PC-3 (cell line): ENCODE results near the gene RPL19. TPM values are rescaled to one million over a fixed set of nuclear protein-coding genes. Genes with fewer than 3 reads are reported as not detected.
A peak's percentile ranks its signal among the peaks of the same experiment; 100 is the strongest.

Experiments
- ATAC-seq: fragments of 200-7000 bp; cut with Tn5 transposase; 2 replicates; pipeline ENCODE4 v1.9.1; 2020; ENCODE audit warnings: mild to moderate bottlenecking, moderate library complexity
- BruUV-seq: library from RNA; stranded (reverse); fragments of 400-500 nt; replicated peaks from 2 replicates; lab custom pipeline; 2021; lab: Mats Ljungman, UMichigan
- CTCF ChIA-PET: fragments of 300-600 bp; sonication (Branson Sonifier 250); formaldehyde crosslinking; loops from one replicate; lab custom pipeline; 2022; ENCODE audit warnings: antibody characterized with exemption; lab: Charles Lee
- POLR2A ChIA-PET: fragments of 300-600 bp; sonication (Branson Sonifier 250); formaldehyde crosslinking; loops from one replicate; lab custom pipeline; 2022; ENCODE audit warnings: antibody characterized with exemption; ENCODE audit not compliant: unreplicated experiment; lab: Charles Lee
- DNase-seq: peaks from one replicate; pipeline ENCODE4 v3.0.0-alpha.2; 2015
- H2AFZ ChIP-seq: fragments of 300-600 bp; sonication (generic); 2 replicates; pipeline ENCODE4 v1.6.0; 2016; ENCODE audit warnings: antibody characterized with exemption, low read length
- H3F3A ChIP-seq: fragments of 300-600 bp; sonication (generic); one replicate; pipeline ENCODE4 v1.6.0; 2017; ENCODE audit warnings: antibody characterized with exemption, low read length, control low read depth, mild to moderate bottlenecking; ENCODE audit not compliant: unreplicated experiment
- H3K27ac ChIP-seq: fragments of 300-600 bp; sonication (generic); 2 replicates; pipeline ENCODE4 v1.5.1; 2016; ENCODE audit warnings: mild to moderate bottlenecking, low read length
- H3K27me3 ChIP-seq: fragments of 300-600 bp; sonication (generic); 2 replicates; pipeline ENCODE4 v1.6.1; 2016; ENCODE audit warnings: low read length, mixed read lengths
- H3K36me3 ChIP-seq: fragments of 300-600 bp; sonication (generic); 2 replicates; pipeline ENCODE4 v1.6.1; 2016; ENCODE audit warnings: low read depth, mixed run types, low read length, mixed read lengths
- H3K4me1 ChIP-seq: fragments of 300-600 bp; sonication (generic); 2 replicates; pipeline ENCODE4 v1.5.1; 2016; ENCODE audit warnings: low read length; ENCODE audit not compliant: insufficient read depth
- H3K4me2 ChIP-seq: fragments of 300-600 bp; sonication (generic); 2 replicates; pipeline ENCODE4 v1.6.0; 2016; ENCODE audit warnings: low read length
- H3K4me3 ChIP-seq: fragments of 300-600 bp; sonication (generic); 2 replicates; pipeline ENCODE4 v1.5.1; 2016; ENCODE audit warnings: mild to moderate bottlenecking, low read length, mixed read lengths
- H3K79me2 ChIP-seq: fragments of 300-600 bp; sonication (generic); 2 replicates; pipeline ENCODE4 v1.6.1; 2017; ENCODE audit warnings: low read length, mixed read lengths
- H3K9ac ChIP-seq: fragments of 300-600 bp; sonication (generic); 2 replicates; pipeline ENCODE4 v1.6.0; 2016; ENCODE audit warnings: mild to moderate bottlenecking, low read length
- H3K9me2 ChIP-seq: fragments of 300-600 bp; sonication (generic); replicated peaks from 2 replicates; pipeline ENCODE4 v1.6.1; 2016; ENCODE audit warnings: mixed run types, low read length, mixed read lengths
- H3K9me3 ChIP-seq: fragments of 300-600 bp; sonication (generic); 2 replicates; pipeline ENCODE4 v1.6.1; 2016; ENCODE audit warnings: low read length, mixed read lengths
- H4K20me1 ChIP-seq: fragments of 300-600 bp; sonication (generic); 2 replicates; pipeline ENCODE4 v1.6.1; 2016; ENCODE audit warnings: low read length, mixed read lengths
- EZH2 ChIP-seq: fragments of 300-600 bp; sonication (generic); IDR thresholded peaks from one replicate; pipeline ENCODE4 v1.6.1; 2017; ENCODE audit warnings: antibody characterized with exemption, mild to moderate bottlenecking, low read length; ENCODE audit not compliant: unreplicated experiment
- EZH2phosphoT487 ChIP-seq: fragments of 300-600 bp; sonication (generic); IDR thresholded peaks from 2 replicates; pipeline ENCODE4 v1.6.1; 2018; ENCODE audit warnings: mild to moderate bottlenecking, antibody characterized with exemption, low read length, borderline replicate concordance
- intact Hi-C: fragments of 100-400 bp; cut with micrococcal nuclease; formaldehyde crosslinking; loops from 2 replicates; pipeline ENCODE4 v1.9.0; 2023
- total RNA-seq: library from RNA; depleted of rRNA; stranded (reverse); fragments of >200 nt; gene quantifications from 2 replicates; pipeline ENCODE4 v1.2.3, GENCODE V29; 2014
- TF ChIP-seq, protein P1 (sequence below): fragments of 300-600 bp; sonication (generic); conservative IDR thresholded peaks from 2 replicates; pipeline ENCODE4 v1.5.1; 2017; ENCODE audit warnings: antibody characterized with exemption, low read depth, mild to moderate bottlenecking, low read length

Gene RPL19
- total RNA-seq, 1 experiment from 2014 or later = 2,509 TPM

DNA sequence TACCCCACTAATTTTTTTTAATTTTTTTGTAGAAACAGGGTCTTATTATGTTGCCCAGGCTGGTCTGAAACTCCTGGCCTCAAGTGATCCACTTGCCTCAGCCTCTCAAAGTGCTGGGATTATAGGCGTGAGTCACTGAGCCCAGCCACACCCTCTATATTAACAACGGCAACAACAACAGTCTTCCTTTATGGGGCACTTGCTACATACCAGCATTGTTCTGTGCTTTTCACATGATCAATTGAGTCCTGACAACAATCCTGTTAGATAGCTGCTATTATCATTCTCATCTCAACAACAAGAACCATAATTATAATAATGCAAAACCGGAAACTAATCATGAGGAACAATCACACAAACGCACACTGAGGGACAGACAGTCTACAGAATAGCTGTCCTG, 21.5 kb upstream of the RPL19 start:
- Histone ChIP-seq H3K27me3 (no peaks in the 10 kb centered on the region), H3K79me2 (no peaks in the 10 kb centered on the region), H3K9ac (no peak overlapping the region), H3K36me3 (0 out of 2 replicates have a peak, but pooled peaks cover 3% of the 10 kb centered on the region), H4K20me1 (no peaks in the 10 kb centered on the region), H3K9me2 (no peaks in the 10 kb centered on the region), H3K4me3 (no peak overlapping the region), H2AFZ (no peak overlapping the region), H3K27ac (peak overlapping the region; percentile 26; the same call in 1 of the 2 replicates), H3K4me1 (peaks cover 11% of the 10 kb centered on the region; the same call in 1 of the 2 replicates), H3K4me2 (no peak overlapping the region), H3F3A (no peaks in the 10 kb centered on the region), H3K9me3 (no peaks in the 10 kb centered on the region)
- TF ChIP-seq EZH2 (no peak), EZH2phosphoT487 (no peak)
- TF ChIP-seq, protein P1, sequence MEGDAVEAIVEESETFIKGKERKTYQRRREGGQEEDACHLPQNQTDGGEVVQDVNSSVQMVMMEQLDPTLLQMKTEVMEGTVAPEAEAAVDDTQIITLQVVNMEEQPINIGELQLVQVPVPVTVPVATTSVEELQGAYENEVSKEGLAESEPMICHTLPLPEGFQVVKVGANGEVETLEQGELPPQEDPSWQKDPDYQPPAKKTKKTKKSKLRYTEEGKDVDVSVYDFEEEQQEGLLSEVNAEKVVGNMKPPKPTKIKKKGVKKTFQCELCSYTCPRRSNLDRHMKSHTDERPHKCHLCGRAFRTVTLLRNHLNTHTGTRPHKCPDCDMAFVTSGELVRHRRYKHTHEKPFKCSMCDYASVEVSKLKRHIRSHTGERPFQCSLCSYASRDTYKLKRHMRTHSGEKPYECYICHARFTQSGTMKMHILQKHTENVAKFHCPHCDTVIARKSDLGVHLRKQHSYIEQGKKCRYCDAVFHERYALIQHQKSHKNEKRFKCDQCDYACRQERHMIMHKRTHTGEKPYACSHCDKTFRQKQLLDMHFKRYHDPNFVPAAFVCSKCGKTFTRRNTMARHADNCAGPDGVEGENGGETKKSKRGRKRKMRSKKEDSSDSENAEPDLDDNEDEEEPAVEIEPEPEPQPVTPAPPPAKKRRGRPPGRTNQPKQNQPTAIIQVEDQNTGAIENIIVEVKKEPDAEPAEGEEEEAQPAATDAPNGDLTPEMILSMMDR = no peak
- intact Hi-C loops = no loop called here
- BruUV-seq = no TSS peak
- DNase-seq = peak; percentile 54
- ChIA-PET POLR2A (no interaction called here), CTCF (no interaction called here)
- ATAC-seq = peak; percentile 98

DNA sequence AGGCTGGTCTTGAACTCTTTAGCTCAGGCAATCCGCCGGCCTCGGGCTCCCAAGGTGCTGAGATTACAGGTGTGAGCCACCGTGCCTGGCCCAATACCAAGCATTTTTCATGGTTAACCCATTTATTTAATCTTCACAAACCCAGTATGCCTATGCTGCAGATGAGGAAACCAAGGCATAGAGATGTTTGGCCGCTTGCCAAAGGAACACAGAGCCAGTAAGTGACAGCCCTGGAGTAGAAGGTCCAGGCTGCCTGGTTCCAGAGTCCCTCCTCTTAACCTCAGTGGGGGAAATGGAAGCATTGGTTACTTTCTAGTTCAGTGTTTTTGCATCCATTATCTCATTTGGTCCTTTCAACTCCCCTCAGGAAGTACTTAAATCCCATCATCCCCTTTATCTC, 18.8 kb upstream of the RPL19 start:
- H3K36me3 ChIP-seq = 0 out of 2 replicates have a peak, but pooled peaks cover 3% of the 10 kb centered on the region

DNA sequence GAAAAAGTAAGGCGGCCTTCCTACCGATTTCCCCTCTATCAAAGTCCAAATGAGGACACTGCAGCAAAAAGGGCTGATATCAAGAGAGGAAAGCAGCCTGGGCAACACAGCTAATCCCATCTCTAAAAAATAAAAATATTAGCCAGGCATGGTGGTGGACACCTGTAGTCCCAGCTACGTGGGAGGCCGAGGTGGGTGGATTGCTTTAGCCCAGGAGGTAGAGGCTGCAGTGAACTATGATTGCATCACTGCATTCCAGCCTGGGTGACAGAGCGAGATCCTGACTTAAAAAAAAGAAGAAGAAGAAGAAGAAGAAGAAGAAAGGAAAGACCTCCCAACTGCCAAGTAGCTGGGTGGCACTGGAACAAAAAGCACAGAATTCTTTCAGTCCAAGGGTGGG, 17.0 kb upstream of the RPL19 start:
- CTCF ChIA-PET = no interaction called here
- Histone ChIP-seq H2AFZ (no peak overlapping the region), H3K9ac (no peak overlapping the region), H3K36me3 (no peaks in the 10 kb centered on the region), H3K4me3 (no peak overlapping the region), H3K4me2 (no peak overlapping the region), H3K4me1 (peaks cover 9% of the 10 kb centered on the region; the same call in 1 of the 2 replicates), H3K9me2 (no peaks in the 10 kb centered on the region), H3K79me2 (no peaks in the 10 kb centered on the region), H3K27me3 (no peaks in the 10 kb centered on the region), H3K27ac (no peak overlapping the region), H3F3A (no peaks in the 10 kb centered on the region), H3K9me3 (no peaks in the 10 kb centered on the region), H4K20me1 (no peaks in the 10 kb centered on the region)
- no TSS peak for BruUV-seq
- TF ChIP-seq, protein P1 = no peak
- no peak for TF ChIP-seq EZH2
- TF ChIP-seq EZH2phosphoT487 = no peak
- ATAC-seq (no peak), DNase-seq (no peak)
- POLR2A ChIA-PET = no interaction called here
- intact Hi-C loops = no loop called here

More for the DNA sequence above, 18.8 kb upstream of the RPL19 start:
- ChIA-PET CTCF (no interaction called here), POLR2A (no interaction called here)
- BruUV-seq = no TSS peak
- Histone ChIP-seq H3K4me1 (peaks cover 11% of the 10 kb centered on the region; the same call in 1 of the 2 replicates), H3K9ac (no peak overlapping the region), H3K4me3 (no peak overlapping the region), H3K79me2 (no peaks in the 10 kb centered on the region), H2AFZ (no peak overlapping the region), H3K27ac (no peak overlapping the region), H4K20me1 (no peaks in the 10 kb centered on the region), H3K9me2 (no peaks in the 10 kb centered on the region), H3F3A (no peaks in the 10 kb centered on the region), H3K4me2 (no peak overlapping the region), H3K9me3 (no peaks in the 10 kb centered on the region), H3K27me3 (no peaks in the 10 kb centered on the region)
- intact Hi-C loops = no loop called here
- DNase-seq (no peak), ATAC-seq (no peak)
- TF ChIP-seq EZH2 (no peak), EZH2phosphoT487 (no peak)
- TF ChIP-seq, protein P1 = no peak
